WTC11 (cell line): ENCODE data around the gene PCSK5.

Source experiments
- ESRRA ChIP-seq: sonication (generic); formaldehyde crosslinking; IDR thresholded peaks from 2 replicates; pipeline ENCODE4 v1.8.1; 2022; ENCODE audit warnings: mild to moderate bottlenecking, missing genetic modification reagents, borderline replicate concordance
- FOXP1 ChIP-seq: sonication (generic); formaldehyde crosslinking; IDR thresholded peaks from 2 replicates; pipeline ENCODE4 v1.8.0; 2022; ENCODE audit warnings: missing genetic modification reagents, mild to moderate bottlenecking, moderate library complexity, borderline replicate concordance
- GABPB1 ChIP-seq: sonication (generic); formaldehyde crosslinking; IDR thresholded peaks from 2 replicates; pipeline ENCODE4 v1.8.1; 2023; ENCODE audit warnings: mild to moderate bottlenecking, missing genetic modification reagents
- NR2C2 ChIP-seq: sonication (generic); formaldehyde crosslinking; IDR thresholded peaks from 2 replicates; pipeline ENCODE4 v1.8.0; 2022; ENCODE audit warnings: mild to moderate bottlenecking, missing genetic modification reagents
- TEAD1 ChIP-seq: sonication (generic); formaldehyde crosslinking; IDR thresholded peaks from 2 replicates; pipeline ENCODE4 v1.8.0; 2022; ENCODE audit warnings: mild to moderate bottlenecking, missing genetic modification reagents
- ZNF219 ChIP-seq: sonication (generic); formaldehyde crosslinking; IDR thresholded peaks from 2 replicates; pipeline ENCODE4 v1.8.0; 2023; ENCODE audit warnings: missing genetic modification reagents, mild to moderate bottlenecking, borderline replicate concordance
- ZNF416 ChIP-seq: fragments of 250-450 bp; sonication (Bioruptor Pico); IDR thresholded peaks from 2 replicates; pipeline ENCODE4 v1.9.0; 2021; ENCODE audit warnings: mild to moderate bottlenecking, inconsistent platforms
- TF ChIP-seq, protein P1 (sequence below): sonication (generic); formaldehyde crosslinking; IDR thresholded peaks from 2 replicates; pipeline ENCODE4 v1.8.0; 2022; ENCODE audit warnings: mild to moderate bottlenecking, missing genetic modification reagents
- TF ChIP-seq, protein P2 (sequence below): sonication (generic); formaldehyde crosslinking; IDR thresholded peaks from 2 replicates; pipeline ENCODE4 v1.8.0; 2022; ENCODE audit warnings: mild to moderate bottlenecking, missing genetic modification reagents
- TF ChIP-seq, protein P3 (sequence below): sonication (generic); formaldehyde crosslinking; IDR thresholded peaks from 2 replicates; pipeline ENCODE4 v1.8.1; 2022; ENCODE audit warnings: mild to moderate bottlenecking, missing genetic modification reagents, moderate library complexity, borderline replicate concordance
- TF ChIP-seq, protein P4 (sequence below): fragments of 200-600 bp; IDR thresholded peaks from 2 replicates; pipeline ENCODE4 v1.8.0; 2022; ENCODE audit warnings: antibody characterized with exemption

DNA sequence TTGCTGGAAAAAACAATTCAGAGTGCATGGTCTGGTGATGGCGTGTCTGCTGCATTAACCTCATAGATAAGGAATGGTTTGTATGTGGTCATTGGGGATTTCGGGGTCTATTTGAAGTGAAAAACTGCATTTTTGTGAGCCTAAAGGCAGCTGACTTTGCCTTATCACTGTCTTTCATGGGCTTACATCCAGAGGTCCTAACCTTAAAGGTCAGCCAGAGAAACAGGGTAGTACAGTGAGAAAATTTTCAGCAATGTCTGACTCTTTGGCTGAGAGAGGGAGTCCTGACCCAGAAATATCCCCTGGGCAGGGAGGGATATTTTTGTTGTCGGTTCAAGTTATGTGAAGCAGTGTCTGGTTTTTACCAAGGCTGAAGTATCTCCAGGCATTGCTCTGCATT is 5.7 kb downstream of the PCSK5 start:
- TF ChIP-seq, protein P1, sequence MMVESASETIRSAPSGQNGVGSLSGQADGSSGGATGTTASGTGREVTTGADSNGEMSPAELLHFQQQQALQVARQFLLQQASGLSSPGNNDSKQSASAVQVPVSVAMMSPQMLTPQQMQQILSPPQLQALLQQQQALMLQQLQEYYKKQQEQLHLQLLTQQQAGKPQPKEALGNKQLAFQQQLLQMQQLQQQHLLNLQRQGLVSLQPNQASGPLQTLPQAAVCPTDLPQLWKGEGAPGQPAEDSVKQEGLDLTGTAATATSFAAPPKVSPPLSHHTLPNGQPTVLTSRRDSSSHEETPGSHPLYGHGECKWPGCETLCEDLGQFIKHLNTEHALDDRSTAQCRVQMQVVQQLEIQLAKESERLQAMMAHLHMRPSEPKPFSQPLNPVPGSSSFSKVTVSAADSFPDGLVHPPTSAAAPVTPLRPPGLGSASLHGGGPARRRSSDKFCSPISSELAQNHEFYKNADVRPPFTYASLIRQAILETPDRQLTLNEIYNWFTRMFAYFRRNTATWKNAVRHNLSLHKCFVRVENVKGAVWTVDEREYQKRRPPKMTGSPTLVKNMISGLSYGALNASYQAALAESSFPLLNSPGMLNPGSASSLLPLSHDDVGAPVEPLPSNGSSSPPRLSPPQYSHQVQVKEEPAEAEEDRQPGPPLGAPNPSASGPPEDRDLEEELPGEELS = no peak
- TF ChIP-seq FOXP1 (CRISPR knock-in tag) (no peak), NR2C2 (CRISPR knock-in tag) (no peak), ZNF416 (no peak), GABPB1 (CRISPR knock-in tag) (no peak), TEAD1 (CRISPR knock-in tag) (no peak), ESRRA (CRISPR knock-in tag) (no peak), ZNF219 (CRISPR knock-in tag) (no peak)
- TF ChIP-seq, protein P2, sequence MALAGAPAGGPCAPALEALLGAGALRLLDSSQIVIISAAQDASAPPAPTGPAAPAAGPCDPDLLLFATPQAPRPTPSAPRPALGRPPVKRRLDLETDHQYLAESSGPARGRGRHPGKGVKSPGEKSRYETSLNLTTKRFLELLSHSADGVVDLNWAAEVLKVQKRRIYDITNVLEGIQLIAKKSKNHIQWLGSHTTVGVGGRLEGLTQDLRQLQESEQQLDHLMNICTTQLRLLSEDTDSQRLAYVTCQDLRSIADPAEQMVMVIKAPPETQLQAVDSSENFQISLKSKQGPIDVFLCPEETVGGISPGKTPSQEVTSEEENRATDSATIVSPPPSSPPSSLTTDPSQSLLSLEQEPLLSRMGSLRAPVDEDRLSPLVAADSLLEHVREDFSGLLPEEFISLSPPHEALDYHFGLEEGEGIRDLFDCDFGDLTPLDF (CRISPR knock-in tag) = no peak
- TF ChIP-seq, protein P3, sequence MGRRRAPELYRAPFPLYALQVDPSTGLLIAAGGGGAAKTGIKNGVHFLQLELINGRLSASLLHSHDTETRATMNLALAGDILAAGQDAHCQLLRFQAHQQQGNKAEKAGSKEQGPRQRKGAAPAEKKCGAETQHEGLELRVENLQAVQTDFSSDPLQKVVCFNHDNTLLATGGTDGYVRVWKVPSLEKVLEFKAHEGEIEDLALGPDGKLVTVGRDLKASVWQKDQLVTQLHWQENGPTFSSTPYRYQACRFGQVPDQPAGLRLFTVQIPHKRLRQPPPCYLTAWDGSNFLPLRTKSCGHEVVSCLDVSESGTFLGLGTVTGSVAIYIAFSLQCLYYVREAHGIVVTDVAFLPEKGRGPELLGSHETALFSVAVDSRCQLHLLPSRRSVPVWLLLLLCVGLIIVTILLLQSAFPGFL = no peak
- TF ChIP-seq, protein P4, sequence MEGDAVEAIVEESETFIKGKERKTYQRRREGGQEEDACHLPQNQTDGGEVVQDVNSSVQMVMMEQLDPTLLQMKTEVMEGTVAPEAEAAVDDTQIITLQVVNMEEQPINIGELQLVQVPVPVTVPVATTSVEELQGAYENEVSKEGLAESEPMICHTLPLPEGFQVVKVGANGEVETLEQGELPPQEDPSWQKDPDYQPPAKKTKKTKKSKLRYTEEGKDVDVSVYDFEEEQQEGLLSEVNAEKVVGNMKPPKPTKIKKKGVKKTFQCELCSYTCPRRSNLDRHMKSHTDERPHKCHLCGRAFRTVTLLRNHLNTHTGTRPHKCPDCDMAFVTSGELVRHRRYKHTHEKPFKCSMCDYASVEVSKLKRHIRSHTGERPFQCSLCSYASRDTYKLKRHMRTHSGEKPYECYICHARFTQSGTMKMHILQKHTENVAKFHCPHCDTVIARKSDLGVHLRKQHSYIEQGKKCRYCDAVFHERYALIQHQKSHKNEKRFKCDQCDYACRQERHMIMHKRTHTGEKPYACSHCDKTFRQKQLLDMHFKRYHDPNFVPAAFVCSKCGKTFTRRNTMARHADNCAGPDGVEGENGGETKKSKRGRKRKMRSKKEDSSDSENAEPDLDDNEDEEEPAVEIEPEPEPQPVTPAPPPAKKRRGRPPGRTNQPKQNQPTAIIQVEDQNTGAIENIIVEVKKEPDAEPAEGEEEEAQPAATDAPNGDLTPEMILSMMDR = no peak
